Bronchial epithelial cell (primary cell): ENCODE measurements around the gene FOXR1. TPM values are rescaled to one million over a fixed set of nuclear protein-coding genes. Genes with fewer than 3 reads are reported as not detected.

Experiments
- DNase-seq: peaks from one replicate; pipeline ENCODE4 v3.0.0-alpha.2; 2010; ENCODE audit warnings: low read depth
- FAIRE-seq: peaks from 2 replicates; lab custom pipeline; 2011; peaks lifted over from hg19 to GRCh38; lab: Jason Lieb, UNC
- H3K27me3 ChIP-seq: 2 replicates; pipeline ENCODE4 v1.5.1; 2011; ENCODE audit warnings: low read length; ENCODE audit not compliant: control insufficient read depth, insufficient read depth
- H3K36me3 ChIP-seq: 2 replicates; pipeline ENCODE4 v1.5.1; 2011; ENCODE audit warnings: low read length; ENCODE audit not compliant: control insufficient read depth, insufficient read depth
- H3K4me3 ChIP-seq: 2 replicates; pipeline ENCODE4 v1.5.1; 2011; ENCODE audit warnings: mild to moderate bottlenecking, low read depth, low read length, control low read depth
- CTCF ChIP-seq: IDR thresholded peaks from 2 replicates; pipeline ENCODE4 v1.5.1; 2011; ENCODE audit warnings: mild to moderate bottlenecking, moderate library complexity, low read length, control low read depth, inconsistent platforms; ENCODE audit not compliant: insufficient read depth, severe bottlenecking
- total RNA-seq: library from RNA; depleted of rRNA; stranded (reverse); fragments of >200 nt; gene quantifications from 2 replicates; pipeline ENCODE4 v1.2.1, GENCODE V29; 2014

The FOXR1 gene
- total RNA-seq, 1 donor from 2014 or later = not detected

- no peaks in the 10 kb centered on the region for H3K27me3 ChIP-seq
- no peak overlapping the region for H3K4me3 ChIP-seq
- peaks cover 7% of the 10 kb centered on the region for H3K36me3 ChIP-seq
- TF ChIP-seq CTCF = no peak
- DNase-seq (no peak), FAIRE-seq (no peak)
These were observed 56.9 kb downstream of the FOXR1 start for GRCh38 chr11:119028346-119029068.

GRCh38 chr11:119029069-119029339, 57.4 kb downstream of the FOXR1 start:
- DNase-seq (no peak), FAIRE-seq (no peak)
- no peak overlapping the region for H3K4me3 ChIP-seq

DNA sequence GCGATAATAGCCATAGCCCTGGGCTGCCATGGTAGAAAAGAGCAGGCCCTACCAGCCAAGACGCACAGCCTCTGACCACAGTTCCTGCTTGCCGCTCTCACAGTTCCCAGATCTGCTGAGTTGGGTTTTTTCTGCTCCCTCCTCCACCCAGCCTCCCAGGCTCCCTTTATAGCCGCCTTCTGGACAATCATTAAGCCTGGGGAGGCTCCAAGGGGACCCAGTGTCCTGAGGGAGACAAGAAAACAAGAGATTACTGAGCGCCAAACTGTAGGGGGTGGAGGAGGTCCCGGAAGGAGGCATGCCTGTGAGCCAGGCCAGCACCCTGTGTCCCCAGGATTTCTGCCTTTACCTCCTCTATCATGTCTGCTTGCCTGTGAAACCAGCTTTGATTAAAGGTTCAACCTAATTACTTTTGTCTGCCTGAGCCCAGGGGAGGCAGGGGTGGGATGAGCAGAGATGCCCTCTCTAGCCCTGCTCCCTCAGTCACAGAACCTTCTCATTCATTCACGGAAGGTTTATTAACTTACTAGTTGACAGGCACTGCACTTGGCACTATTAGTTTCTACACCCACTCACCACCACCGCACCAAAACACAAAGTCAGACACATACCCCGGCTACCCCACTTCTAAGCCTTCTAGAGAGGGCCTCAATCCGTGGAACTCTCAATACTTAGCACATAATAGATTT, 57.9 kb downstream of the FOXR1 start:
- Histone ChIP-seq H3K27me3 (no peaks in the 10 kb centered on the region), H3K4me3 (peak overlapping the region; percentile 64), H3K36me3 (peaks cover 5% of the 10 kb centered on the region)
- no peak for TF ChIP-seq CTCF
- FAIRE-seq = no peak
- DNase-seq = no peak

More at GRCh38 chr11:119029069-119029339, 57.4 kb downstream of the FOXR1 start:
- Histone ChIP-seq H3K36me3 (peaks cover 5% of the 10 kb centered on the region), H3K27me3 (no peaks in the 10 kb centered on the region)
- TF ChIP-seq CTCF = no peak

DNA sequence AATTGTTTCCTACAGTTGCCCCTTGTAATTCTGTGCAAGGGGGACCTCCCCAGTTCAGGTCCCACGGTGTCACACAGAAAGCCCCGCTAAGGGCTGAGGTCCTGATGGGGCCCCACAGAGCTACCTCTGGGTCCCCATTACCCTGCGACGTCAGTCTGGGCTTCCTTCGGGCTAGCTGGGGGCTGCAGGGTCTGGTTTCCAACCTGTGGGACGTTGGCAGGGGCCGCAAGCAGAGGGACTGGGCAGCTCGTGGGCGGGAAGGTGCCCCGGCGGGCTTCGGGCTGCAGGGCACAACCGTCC, 58.4 kb downstream of the FOXR1 start:
- FAIRE-seq (no peak), DNase-seq (no peak)
- Histone ChIP-seq H3K36me3 (peaks cover 3% of the 10 kb centered on the region), H3K27me3 (no peaks in the 10 kb centered on the region), H3K4me3 (peak overlapping the region; percentile 64)
- TF ChIP-seq CTCF = no peak

DNA sequence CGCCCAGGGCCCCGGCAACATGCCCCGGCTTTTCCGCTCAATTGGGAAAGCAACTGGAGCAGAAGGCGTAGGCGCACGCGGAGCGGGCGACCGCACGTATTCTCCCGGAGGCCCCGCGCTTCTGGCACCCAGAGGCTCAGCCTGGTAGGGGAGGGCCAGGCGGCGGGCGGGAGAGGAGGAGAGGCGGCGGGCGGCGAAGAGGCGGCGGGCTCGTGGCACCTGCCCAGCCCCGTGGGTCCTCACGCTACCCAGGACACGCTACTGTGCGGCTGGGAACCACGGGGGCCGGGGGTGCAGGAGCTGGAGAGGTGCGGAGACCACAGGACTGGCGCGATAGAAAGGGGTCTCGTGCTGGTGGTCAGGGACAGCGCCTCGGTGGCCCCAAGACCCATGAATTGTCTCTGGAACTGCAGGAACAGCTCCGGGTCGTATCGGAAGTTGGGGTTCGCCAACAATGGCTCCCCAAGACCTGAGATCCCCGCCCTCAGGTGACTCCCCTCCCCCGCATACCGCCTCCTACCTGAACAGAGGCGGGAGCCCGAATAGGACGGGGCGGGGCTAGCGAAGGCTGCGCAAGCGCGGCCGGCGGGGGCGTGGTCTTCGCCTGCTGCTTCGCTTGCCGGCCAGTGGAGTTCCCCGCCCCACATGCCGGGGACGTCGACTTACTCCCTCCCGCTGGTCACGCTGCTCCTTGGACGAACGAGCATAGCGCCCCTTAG, 58.9 kb downstream of the FOXR1 start, which contains the start of gene SLC37A4:
TSS of gene SLC37A4 (minus strand) at position 549 of the 719 bp plus-strand sequence.
- H3K4me3 ChIP-seq = peak within 1 kb of the TSS; percentile 64
- no peaks in the 10 kb centered on the region for H3K27me3 ChIP-seq
- DNase-seq = peak; percentile 96
- peak; percentile 92 for TF ChIP-seq CTCF
- H3K36me3 ChIP-seq = peaks cover 3% of the 10 kb centered on the region
- FAIRE-seq = no peak

Other genes starting within 250 kb of the FOXR1 start
- gene DDX6, start 180.6 kb upstream of the FOXR1 start, total RNA-seq = 87.9 and 91.3 TPM in 2 replicates
- gene CXCR5, start 87.9 kb upstream of the FOXR1 start, total RNA-seq = not detected in 2 replicates
- 22.6 and 38.5 TPM in 2 replicates for gene BCL9L, start 45.8 kb upstream of the FOXR1 start, total RNA-seq
- 0.13 TPM in 1 of 2 replicates, not detected in the other for gene UPK2, start 15.5 kb upstream of the FOXR1 start, total RNA-seq
- gene CENATAC, start 26.4 kb downstream of the FOXR1 start, total RNA-seq = 21.3 and 22.5 TPM in 2 replicates
- 529 and 1,126 TPM in 2 replicates for gene RPS25, start 46.6 kb downstream of the FOXR1 start, total RNA-seq
- gene TRAPPC4, start 47.0 kb downstream of the FOXR1 start, total RNA-seq = 115 and 123 TPM in 2 replicates
- gene SLC37A4, start 59.1 kb downstream of the FOXR1 start, total RNA-seq = 9.9 and 11.6 TPM in 2 replicates
- 292 and 301 TPM in 2 replicates for gene HYOU1, start 85.4 kb downstream of the FOXR1 start, total RNA-seq
- gene VPS11, start 96.1 kb downstream of the FOXR1 start, total RNA-seq = 24.5 and 27.0 TPM in 2 replicates
- 6.3 and 10.0 TPM in 2 replicates for gene HMBS, start 113.1 kb downstream of the FOXR1 start, total RNA-seq
- 9.5 and 12.1 TPM in 2 replicates for gene DPAGT1, start 130.1 kb downstream of the FOXR1 start, total RNA-seq
- gene C2CD2L, start 135.6 kb downstream of the FOXR1 start, total RNA-seq = 1.3 and 2.3 TPM in 2 replicates
- gene HINFP, start 149.8 kb downstream of the FOXR1 start, total RNA-seq = 12.4 TPM in 2 replicates
- gene ABCG4, start 177.3 kb downstream of the FOXR1 start, total RNA-seq = under 0.01 and 0.13 TPM in 2 replicates
- gene NLRX1, start 197.0 kb downstream of the FOXR1 start, total RNA-seq = 13.7 and 44.8 TPM in 2 replicates
- 0.13 TPM in 1 of 2 replicates, not detected in the other for gene NHERF4, start 213.7 kb downstream of the FOXR1 start, total RNA-seq
- 5.5 and 6.4 TPM in 2 replicates for gene CBL, start 234.6 kb downstream of the FOXR1 start, total RNA-seq